ENCODE results near the gene MTARC1. TPM values are rescaled to one million over a fixed set of nuclear protein-coding genes. Genes with fewer than 3 reads are reported as not detected.

Gene MTARC1
- total and polyA plus RNA-seq, 2 experiments from 2014 or later: 0.22 to 0.66 TPM

- no peak for TF ChIP-seq EZH2 (IDR thresholded peaks at IDR 0.05; ENCODE audit: insufficient read depth, poor library complexity, severe bottlenecking)
- TF ChIP-seq EZH2phosphoT487 (IDR thresholded peaks at IDR 0.05; ENCODE audit: insufficient read depth, low read depth): no peak
- 82 to 89% methylated on average over 6 of the region's 6 CpGs for WGBS, 2 experiments (ENCODE audit: low coverage in 1 of 2, low lambda C conversion rate in 2 of 2, missing lambda C conversion rate in 2 of 2)
- in situ Hi-C loops (cut with MboI): no loop called here
- no peaks in the 10 kb centered on the region for H4K20me1 ChIP-seq (ENCODE audit: insufficient read depth)
- no peak overlapping the region for H3K27ac ChIP-seq
- H3F3A ChIP-seq (ENCODE audit: insufficient read depth): no peaks in the 10 kb centered on the region
- no peaks in the 10 kb centered on the region for H3K9me2 ChIP-seq (ENCODE audit: insufficient read depth)
- H3K79me2 ChIP-seq (ENCODE audit: insufficient read depth): no peaks in the 10 kb centered on the region
- H3K4me3 ChIP-seq: no peak overlapping the region
- H2AFZ ChIP-seq: no peak overlapping the region
- H3K27me3 ChIP-seq (replicated peaks; ENCODE audit: insufficient read depth): peaks cover 5% of the 10 kb centered on the region; the same call in 1 of the 2 replicates
- no peaks in the 10 kb centered on the region for H3K4me1 ChIP-seq (ENCODE audit: insufficient read depth)
- H3K9me3 ChIP-seq (ENCODE audit: low read depth): no peaks in the 10 kb centered on the region
- no peak for DNase-seq
- no peak overlapping the region for H3K9ac ChIP-seq
- H3K4me2 ChIP-seq (ENCODE audit: unreplicated experiment): no peak overlapping the region
- H3K36me3 ChIP-seq (ENCODE audit: low read depth): no peaks in the 10 kb centered on the region
These were observed 21.0 kb downstream of the MTARC1 start for GRCh38 chr1:220807726-220808125.

- WGBS, 2 experiments (ENCODE audit: low coverage in 1 of 2, low lambda C conversion rate in 2 of 2, missing lambda C conversion rate in 2 of 2): 70 to 78% methylated on average over 11 of the region's 11 CpGs
- no peaks in the 10 kb centered on the region for H3K9me2 ChIP-seq (ENCODE audit: insufficient read depth)
- no peak overlapping the region for H3K9ac ChIP-seq
- peaks cover 5% of the 10 kb centered on the region; the same call in 1 of the 2 replicates for H3K27me3 ChIP-seq (replicated peaks; ENCODE audit: insufficient read depth)
- TF ChIP-seq EZH2 (IDR thresholded peaks at IDR 0.05; ENCODE audit: insufficient read depth, poor library complexity, severe bottlenecking): no peak
- TF ChIP-seq EZH2phosphoT487 (IDR thresholded peaks at IDR 0.05; ENCODE audit: insufficient read depth, low read depth): no peak
- H3K79me2 ChIP-seq (ENCODE audit: insufficient read depth): no peaks in the 10 kb centered on the region
- H3K36me3 ChIP-seq (ENCODE audit: low read depth): no peaks in the 10 kb centered on the region
- no peak overlapping the region for H2AFZ ChIP-seq
- H3K4me1 ChIP-seq (ENCODE audit: insufficient read depth): no peaks in the 10 kb centered on the region
- no peak overlapping the region for H3K4me2 ChIP-seq (ENCODE audit: unreplicated experiment)
- in situ Hi-C loops (cut with MboI): no loop called here
- no peak for DNase-seq
- H4K20me1 ChIP-seq (ENCODE audit: insufficient read depth): no peaks in the 10 kb centered on the region
- H3F3A ChIP-seq (ENCODE audit: insufficient read depth): no peaks in the 10 kb centered on the region
- H3K27ac ChIP-seq: no peak overlapping the region
- no peak overlapping the region for H3K4me3 ChIP-seq
- H3K9me3 ChIP-seq (ENCODE audit: low read depth): no peaks in the 10 kb centered on the region
These were observed 21.9 kb downstream of the MTARC1 start for GRCh38 chr1:220808345-220809186.

- Histone ChIP-seq H3K79me2 (ENCODE audit: insufficient read depth) (no peaks in the 10 kb centered on the region), H2AFZ (no peak overlapping the region), H3K4me3 (no peak overlapping the region), H3K9me2 (ENCODE audit: insufficient read depth) (no peaks in the 10 kb centered on the region), H3K27ac (no peak overlapping the region), H3K4me2 (ENCODE audit: unreplicated experiment) (no peak overlapping the region), H3K9ac (no peak overlapping the region), H3K4me1 (ENCODE audit: insufficient read depth) (no peaks in the 10 kb centered on the region), H3F3A (ENCODE audit: insufficient read depth) (no peaks in the 10 kb centered on the region), H4K20me1 (ENCODE audit: insufficient read depth) (no peaks in the 10 kb centered on the region), H3K36me3 (ENCODE audit: low read depth) (no peaks in the 10 kb centered on the region), H3K9me3 (ENCODE audit: low read depth) (no peaks in the 10 kb centered on the region), H3K27me3 (replicated peaks; ENCODE audit: insufficient read depth) (peaks cover 5% of the 10 kb centered on the region; the same call in 1 of the 2 replicates)
- no peak for DNase-seq
- TF ChIP-seq EZH2 (IDR thresholded peaks at IDR 0.05; ENCODE audit: insufficient read depth, poor library complexity, severe bottlenecking) (no peak), EZH2phosphoT487 (IDR thresholded peaks at IDR 0.05; ENCODE audit: insufficient read depth, low read depth) (no peak)
- in situ Hi-C loops (cut with MboI): no loop called here
- 75 to 81% methylated on average over 6 of the region's 6 CpGs for WGBS, 2 experiments (ENCODE audit: low coverage in 1 of 2, low lambda C conversion rate in 2 of 2, missing lambda C conversion rate in 2 of 2)
These were observed 22.5 kb downstream of the MTARC1 start for GRCh38 chr1:220809187-220809550.

- Histone ChIP-seq H3K4me3 (no peak overlapping the region), H3F3A (ENCODE audit: insufficient read depth) (no peaks in the 10 kb centered on the region), H3K9me2 (ENCODE audit: insufficient read depth) (no peaks in the 10 kb centered on the region), H3K9ac (no peak overlapping the region), H3K4me2 (ENCODE audit: unreplicated experiment) (no peak overlapping the region), H2AFZ (no peak overlapping the region), H3K27ac (no peak overlapping the region), H3K9me3 (ENCODE audit: low read depth) (no peaks in the 10 kb centered on the region), H3K27me3 (replicated peaks; ENCODE audit: insufficient read depth) (peaks cover 7% of the 10 kb centered on the region; the same call in 1 of the 2 replicates), H3K36me3 (ENCODE audit: low read depth) (no peaks in the 10 kb centered on the region), H3K79me2 (ENCODE audit: insufficient read depth) (no peaks in the 10 kb centered on the region), H4K20me1 (ENCODE audit: insufficient read depth) (no peaks in the 10 kb centered on the region), H3K4me1 (ENCODE audit: insufficient read depth) (no peaks in the 10 kb centered on the region)
- no peak for DNase-seq
- 78 to 79% methylated on average over 8 of the region's 8 CpGs for WGBS, 2 experiments (ENCODE audit: low coverage in 1 of 2, low lambda C conversion rate in 2 of 2, missing lambda C conversion rate in 2 of 2)
- TF ChIP-seq EZH2 (IDR thresholded peaks at IDR 0.05; ENCODE audit: insufficient read depth, poor library complexity, severe bottlenecking): no peak
- no peak for TF ChIP-seq EZH2phosphoT487 (IDR thresholded peaks at IDR 0.05; ENCODE audit: insufficient read depth, low read depth)
- in situ Hi-C loops (cut with MboI): no loop called here
These were observed 23.0 kb downstream of the MTARC1 start for GRCh38 chr1:220809704-220810103.

Measured in GM23248 (cell line).